Kidney (tissue), 14 donors: ENCODE data around the gene SEMA5A. TPM values are rescaled to one million over a fixed set of nuclear protein-coding genes. Genes with fewer than 3 reads are reported as not detected.

ENCODE experiments used
- DNase-seq, 5 donors: peaks; one replicate each; pipeline ENCODE4 v3.0.0-alpha.2; 2013 to 2020
- FAIRE-seq: peaks from 2 replicates; lab custom pipeline; 2012; peaks lifted over from hg19 to GRCh38; lab: Jason Lieb, UNC
- H3K27ac ChIP-seq, 2 donors: one replicate each; pipeline ENCODE4 v1.7.0; 2013; ENCODE audit warnings: low read depth in 2 of 2, low read length in 2 of 2, inconsistent platforms in 1 of 2
- H3K27me3 ChIP-seq: one replicate; pipeline ENCODE4 v1.7.1; 2013; ENCODE audit warnings: low read length, inconsistent platforms; ENCODE audit not compliant: control insufficient read depth, insufficient read depth
- H3K36me3 ChIP-seq, 3 donors: one replicate each; pipeline versions ENCODE4 v1.7.0 to v1.7.1; 2013; ENCODE audit warnings: low read length in 3 of 3, control low read depth in 1 of 3, inconsistent platforms in 1 of 3; ENCODE audit not compliant: insufficient read depth in 3 of 3, control insufficient read depth in 2 of 3
- H3K4me1 ChIP-seq, 3 donors: one replicate each; pipeline versions ENCODE4 v1.7.0 to v1.7.1; 2013; ENCODE audit warnings: low read length in 3 of 3, inconsistent platforms in 1 of 3, low read depth in 1 of 3; ENCODE audit not compliant: control insufficient read depth in 2 of 3, insufficient read depth in 2 of 3
- H3K4me3 ChIP-seq, 3 donors: one replicate each; pipeline versions ENCODE4 v1.7.0 to v1.8.1; 2013; ENCODE audit warnings: low read length in 3 of 3, control low read depth in 1 of 3, inconsistent platforms in 1 of 3
- H3K9ac ChIP-seq, 3 donors: one replicate each; pipeline versions ENCODE4 v1.7.0 to v1.7.1; 2013; ENCODE audit warnings: low read length in 3 of 3, control low read depth in 1 of 3, inconsistent platforms in 1 of 3
- H3K9me3 ChIP-seq, 3 donors: one replicate each; pipeline versions ENCODE4 v1.7.0 to v1.7.1; 2013; ENCODE audit warnings: low read length in 3 of 3, control low read depth in 1 of 3, inconsistent platforms in 1 of 3; ENCODE audit not compliant: control insufficient read depth in 2 of 3, insufficient read depth in 1 of 3
- CTCF ChIP-seq: IDR thresholded peaks from 3 replicates; pipeline ENCODE4 v1.5.1; 2012; ENCODE audit warnings: mild to moderate bottlenecking, moderate library complexity, borderline replicate concordance; ENCODE audit not compliant: insufficient read depth; ENCODE audit errors: extremely low read depth
- intact Hi-C: fragments of 100-400 bp; cut with DNase I; formaldehyde crosslinking; loops from one replicate; pipeline ENCODE4 v1.11.1; 2022
- polyA plus RNA-seq: library from polyadenylated mRNA; stranded (reverse); fragments of 350-450 nt; fragmentation: Illumina TruSeq; extraction: RNeasy Lipid Tissue Mini Kit (QIAGEN cat#74804); gene quantifications from one replicate; pipeline ENCODE4 v1.2.3, GENCODE V29; 2014; ENCODE audit warnings: low read depth, low replicate concordance; ENCODE audit not compliant: insufficient read depth
- total RNA-seq: library from RNA; stranded (reverse); fragmentation: NEBNext Ultra II Directional; extraction: Animal tissue kit (Norgen Biotek cat#: 25700); gene quantifications from one replicate; pipeline ENCODE4 v1.2.1, GENCODE V29; 2021
- donor health status: control.
- donor health status: control.
- donor health status: control.
- donor health status: control.
- donor health status: control.
- donor health status: DM: yes; HTN: yes; CAD: no.
- donor health status: Normal renal cell carcinoma (clear cell type).

Gene SEMA5A
- total and polyA plus RNA-seq, 2 donors from 2014 or later: 7.9 to 23.3 TPM

- Histone ChIP-seq H3K9ac (no peak overlapping the region), H3K27ac (no peak overlapping the region), H3K27me3 (no peaks in the 10 kb centered on the region), H3K9me3 (no peaks in the 10 kb centered on the region), H3K4me1 (no peaks in the 10 kb centered on the region), H3K4me3 (no peak overlapping the region), H3K36me3 (no peaks in the 10 kb centered on the region)
- intact Hi-C loops: no loop called here
- TF ChIP-seq CTCF: no peak
- DNase-seq: no peak
- FAIRE-seq: no peak
Observed at GRCh38 chr5:9468060-9468388, 77.9 kb downstream of the SEMA5A start.

GRCh38 chr5:9467199-9468059 lies 78.4 kb downstream of the SEMA5A start:
- intact Hi-C loops: no loop called here
- no peaks in the 10 kb centered on the region for H3K27me3 ChIP-seq
- peak overlapping the region in 1 of 2 donors; percentile 18 for H3K27ac ChIP-seq
- DNase-seq: peak in 1 of 5 donors; percentile 73
- H3K4me3 ChIP-seq: no peak overlapping the region
- no peaks in the 10 kb centered on the region for H3K9me3 ChIP-seq
- H3K36me3 ChIP-seq: no peaks in the 10 kb centered on the region
- H3K4me1 ChIP-seq: no peaks in the 10 kb centered on the region
- no peak for FAIRE-seq
- H3K9ac ChIP-seq: no peak overlapping the region
- TF ChIP-seq CTCF: no peak

GRCh38 chr5:9466697-9467096 lies 79.2 kb downstream of the SEMA5A start:
- Histone ChIP-seq H3K9ac (no peak overlapping the region), H3K9me3 (no peaks in the 10 kb centered on the region), H3K36me3 (no peaks in the 10 kb centered on the region), H3K27ac (no peak overlapping the region), H3K4me3 (no peak overlapping the region), H3K4me1 (no peaks in the 10 kb centered on the region), H3K27me3 (no peaks in the 10 kb centered on the region)
- no peak for DNase-seq
- intact Hi-C loops: no loop called here
- TF ChIP-seq CTCF: no peak
- FAIRE-seq: no peak
